Retina (tissue), 1 donor: ENCODE results near the gene OR52H1.
A peak's percentile ranks its signal among the peaks of the same experiment; 100 is the strongest.
"Not testable (repeated sequence)": the region's sequence is repeated elsewhere in the genome, so short reads cannot be mapped to it uniquely, and the experiment has no call there.

Experiments
- DNase-seq: peaks from one replicate; pipeline ENCODE4 v3.0.0-alpha.2; 2016

OR52H1 gene

GRCh38 chr11:5548440-5548839, at the start of gene OR52H1:
Gene OR52H1 (minus strand): TSS chr11:5548540. CDS start chr11:5545505, 3,035 bp downstream.
- DNase-seq = no peak

GRCh38 chr11:5597953-5598352, 49.6 kb upstream of the OR52H1 start:
- peak; percentile 6 for DNase-seq

GRCh38 chr11:5596607-5597201, 48.4 kb upstream of the OR52H1 start, which contains the start of gene TRIM6:
Gene TRIM6 (plus strand): TSS chr11:5596637. CDS start chr11:5596898, 261 bp downstream.
- DNase-seq = peak; percentile 54

GRCh38 chr11:5593146-5593545, 44.8 kb upstream of the OR52H1 start:
- no peak for DNase-seq

- no peak for DNase-seq
These were observed 44.3 kb upstream of the OR52H1 start for GRCh38 chr11:5592615-5593014.

- DNase-seq = no peak
These were observed 43.3 kb upstream of the OR52H1 start for GRCh38 chr11:5591613-5592012.

GRCh38 chr11:5589906-5590305, 41.6 kb upstream of the OR52H1 start:
- not testable (repeated sequence) for DNase-seq

- DNase-seq = not testable (repeated sequence)
These were observed 36.1 kb upstream of the OR52H1 start for GRCh38 chr11:5584458-5584857.

- no peak for DNase-seq
These were observed 32.7 kb upstream of the OR52H1 start for GRCh38 chr11:5581014-5581413.

GRCh38 chr11:5580577-5580976, 32.2 kb upstream of the OR52H1 start, which contains the start of gene OR52B6:
Gene OR52B6 (plus strand): TSS chr11:5580877. CDS start chr11:5580877, 0 bp downstream.
- DNase-seq = no peak

- DNase-seq = no peak
These were observed 28.8 kb upstream of the OR52H1 start for GRCh38 chr11:5577101-5577500.

GRCh38 chr11:5575152-5575551, 26.8 kb upstream of the OR52H1 start:
- no peak for DNase-seq

- no peak for DNase-seq
These were observed 26.3 kb upstream of the OR52H1 start for GRCh38 chr11:5574654-5575053.

GRCh38 chr11:5564259-5565019, 16.1 kb upstream of the OR52H1 start:
- no peak for DNase-seq

- DNase-seq = no peak
These were observed 9.4 kb upstream of the OR52H1 start for GRCh38 chr11:5557751-5558150.

GRCh38 chr11:5556596-5557188, 8.4 kb upstream of the OR52H1 start:
- no peak for DNase-seq

- no peak for DNase-seq
These were observed 5.0 kb upstream of the OR52H1 start for GRCh38 chr11:5553343-5553742.

- no peak for DNase-seq
These were observed 2.2 kb upstream of the OR52H1 start for GRCh38 chr11:5550440-5551095.

GRCh38 chr11:5547982-5548381, 358 bp downstream of the OR52H1 start:
- DNase-seq = no peak

- no peak for DNase-seq
These were observed 1.9 kb downstream of the OR52H1 start for GRCh38 chr11:5546457-5546856.

GRCh38 chr11:5541427-5541826, 6.9 kb downstream of the OR52H1 start:
- DNase-seq = no peak

GRCh38 chr11:5536482-5536881, 11.9 kb downstream of the OR52H1 start:
- no peak for DNase-seq

GRCh38 chr11:5534046-5534445, 14.3 kb downstream of the OR52H1 start:
- no peak for DNase-seq
